Karpas-422 (cell line): Measurements from ENCODE around the gene FOXC2. TPM values are rescaled to one million over a fixed set of nuclear protein-coding genes. Genes with fewer than 3 reads are reported as not detected.

Experiments
- DNase-seq: peaks from one replicate; pipeline ENCODE4 v3.0.0-alpha.2; 2015
- H2AFZ ChIP-seq: fragments of 200-600 bp; sonication (generic); 2 replicates; pipeline ENCODE4 v1.6.1; 2014; ENCODE audit warnings: antibody characterized with exemption, low read length, mixed read lengths
- H3K27ac ChIP-seq: fragments of 200-600 bp; sonication (generic); 2 replicates; pipeline ENCODE4 v1.5.1; 2014; ENCODE audit warnings: mild to moderate bottlenecking, low read length, moderate library complexity
- H3K27me3 ChIP-seq: fragments of 200-600 bp; sonication (generic); 2 replicates; pipeline ENCODE4 v1.6.1; 2014; ENCODE audit warnings: low read length, mixed read lengths
- H3K36me3 ChIP-seq: fragments of 200-600 bp; sonication (generic); 2 replicates; pipeline ENCODE4 v1.6.1; 2014; ENCODE audit warnings: low read length, mixed read lengths; ENCODE audit not compliant: insufficient read depth
- H3K4me1 ChIP-seq: fragments of 200-600 bp; sonication (generic); 2 replicates; pipeline ENCODE4 v1.6.1; 2014; ENCODE audit warnings: mild to moderate bottlenecking, low read length, mixed read lengths
- H3K4me2 ChIP-seq: fragments of 200-600 bp; sonication (generic); 2 replicates; pipeline ENCODE4 v1.6.1; 2014; ENCODE audit warnings: low read length, low read depth, mild to moderate bottlenecking; ENCODE audit not compliant: poor library complexity, severe bottlenecking
- H3K4me3 ChIP-seq: fragments of 200-600 bp; sonication (generic); 2 replicates; pipeline ENCODE4 v1.5.1; 2014; ENCODE audit warnings: mild to moderate bottlenecking, antibody characterized with exemption, low read length, mixed read lengths
- H3K79me2 ChIP-seq: fragments of 200-600 bp; sonication (generic); 2 replicates; pipeline ENCODE4 v1.6.1; 2014; ENCODE audit warnings: mild to moderate bottlenecking, low read length, mixed read lengths
- H3K9ac ChIP-seq: fragments of 200-600 bp; sonication (generic); 2 replicates; pipeline ENCODE4 v1.6.0; 2014; ENCODE audit warnings: low read length
- H3K9me2 ChIP-seq: fragments of 200-600 bp; sonication (generic), shearing (Covaris generic); replicated peaks from 2 replicates; pipeline ENCODE4 v1.6.0; 2014; ENCODE audit warnings: mild to moderate bottlenecking, low read length, moderate library complexity; ENCODE audit not compliant: insufficient read depth
- H3K9me3 ChIP-seq: fragments of 300-700, 200-600 bp; sonication (generic); 2 replicates; pipeline ENCODE4 v1.6.1; 2014; ENCODE audit warnings: low read length, mixed read lengths
- H4K20me1 ChIP-seq: fragments of 200-600 bp; sonication (generic); 2 replicates; pipeline ENCODE4 v1.6.1; 2014; ENCODE audit warnings: mild to moderate bottlenecking, antibody characterized with exemption, low read length, low read depth; ENCODE audit not compliant: insufficient read depth
- total RNA-seq: library from RNA; depleted of rRNA; stranded (reverse); fragments of >200 nt; shearing (Covaris generic); gene quantifications from 2 replicates; pipeline ENCODE4 v1.2.3, GENCODE V29; 2014; ENCODE audit warnings: low replicate concordance

Gene FOXC2
- total RNA-seq, 1 experiment from 2014 or later: not detected

DNA sequence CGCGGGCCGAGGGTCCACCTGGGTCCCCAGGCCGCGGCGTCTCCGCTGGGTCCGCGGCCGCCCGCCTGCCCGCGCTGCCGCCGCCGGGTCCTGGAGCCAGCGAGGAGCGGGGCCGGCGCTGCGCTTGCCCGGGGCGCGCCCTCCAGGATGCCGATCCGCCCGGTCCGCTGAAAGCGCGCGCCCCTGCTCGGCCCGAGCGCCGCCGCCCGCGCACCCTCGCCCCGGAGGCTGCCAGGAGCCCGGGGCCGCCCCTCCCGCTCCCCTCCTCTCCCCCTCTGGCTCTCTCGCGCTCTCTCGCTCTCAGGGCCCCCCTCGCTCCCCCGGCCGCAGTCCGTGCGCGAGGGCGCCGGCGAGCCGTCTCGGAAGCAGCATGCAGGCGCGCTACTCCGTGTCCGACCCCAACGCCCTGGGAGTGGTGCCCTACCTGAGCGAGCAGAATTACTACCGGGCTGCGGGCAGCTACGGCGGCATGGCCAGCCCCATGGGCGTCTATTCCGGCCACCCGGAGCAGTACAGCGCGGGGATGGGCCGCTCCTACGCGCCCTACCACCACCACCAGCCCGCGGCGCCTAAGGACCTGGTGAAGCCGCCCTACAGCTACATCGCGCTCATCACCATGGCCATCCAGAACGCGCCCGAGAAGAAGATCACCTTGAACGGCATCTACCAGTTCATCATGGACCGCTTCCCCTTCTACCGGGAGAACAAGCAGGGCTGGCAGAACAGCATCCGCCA is 504 bp downstream of the FOXC2 start:
- Histone ChIP-seq H3K4me3 (no peak overlapping the region), H3K4me1 (no peaks in the 10 kb centered on the region), H3K27ac (no peak overlapping the region), H3K9ac (no peak overlapping the region), H3K36me3 (no peaks in the 10 kb centered on the region), H2AFZ (no peak overlapping the region), H4K20me1 (no peaks in the 10 kb centered on the region), H3K9me2 (no peaks in the 10 kb centered on the region), H3K4me2 (no peak overlapping the region), H3K27me3 (no peaks in the 10 kb centered on the region), H3K9me3 (no peaks in the 10 kb centered on the region), H3K79me2 (no peaks in the 10 kb centered on the region)
- no peak for DNase-seq

DNA sequence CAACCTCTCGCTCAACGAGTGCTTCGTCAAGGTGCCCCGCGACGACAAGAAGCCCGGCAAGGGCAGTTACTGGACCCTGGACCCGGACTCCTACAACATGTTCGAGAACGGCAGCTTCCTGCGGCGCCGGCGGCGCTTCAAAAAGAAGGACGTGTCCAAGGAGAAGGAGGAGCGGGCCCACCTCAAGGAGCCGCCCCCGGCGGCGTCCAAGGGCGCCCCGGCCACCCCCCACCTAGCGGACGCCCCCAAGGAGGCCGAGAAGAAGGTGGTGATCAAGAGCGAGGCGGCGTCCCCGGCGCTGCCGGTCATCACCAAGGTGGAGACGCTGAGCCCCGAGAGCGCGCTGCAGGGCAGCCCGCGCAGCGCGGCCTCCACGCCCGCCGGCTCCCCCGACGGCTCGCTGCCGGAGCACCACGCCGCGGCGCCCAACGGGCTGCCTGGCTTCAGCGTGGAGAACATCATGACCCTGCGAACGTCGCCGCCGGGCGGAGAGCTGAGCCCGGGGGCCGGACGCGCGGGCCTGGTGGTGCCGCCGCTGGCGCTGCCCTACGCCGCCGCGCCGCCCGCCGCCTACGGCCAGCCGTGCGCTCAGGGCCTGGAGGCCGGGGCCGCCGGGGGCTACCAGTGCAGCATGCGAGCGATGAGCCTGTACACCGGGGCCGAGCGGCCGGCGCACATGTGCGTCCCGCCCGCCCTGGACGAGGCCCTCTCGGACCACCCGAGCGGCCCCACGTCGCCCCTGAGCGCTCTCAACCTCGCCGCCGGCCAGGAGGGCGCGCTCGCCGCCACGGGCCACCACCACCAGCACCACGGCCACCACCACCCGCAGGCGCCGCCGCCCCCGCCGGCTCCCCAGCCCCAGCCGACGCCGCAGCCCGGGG is 1.3 kb downstream of the FOXC2 start:
- no peak overlapping the region for H2AFZ ChIP-seq
- DNase-seq: no peak
- no peak overlapping the region for H3K4me2 ChIP-seq
- H4K20me1 ChIP-seq: no peaks in the 10 kb centered on the region
- no peaks in the 10 kb centered on the region for H3K4me1 ChIP-seq
- H3K4me3 ChIP-seq: no peak overlapping the region
- no peaks in the 10 kb centered on the region for H3K9me3 ChIP-seq
- H3K9me2 ChIP-seq: no peaks in the 10 kb centered on the region
- no peaks in the 10 kb centered on the region for H3K36me3 ChIP-seq
- H3K27ac ChIP-seq: no peak overlapping the region
- H3K9ac ChIP-seq: no peak overlapping the region
- no peaks in the 10 kb centered on the region for H3K79me2 ChIP-seq
- no peaks in the 10 kb centered on the region for H3K27me3 ChIP-seq

DNA sequence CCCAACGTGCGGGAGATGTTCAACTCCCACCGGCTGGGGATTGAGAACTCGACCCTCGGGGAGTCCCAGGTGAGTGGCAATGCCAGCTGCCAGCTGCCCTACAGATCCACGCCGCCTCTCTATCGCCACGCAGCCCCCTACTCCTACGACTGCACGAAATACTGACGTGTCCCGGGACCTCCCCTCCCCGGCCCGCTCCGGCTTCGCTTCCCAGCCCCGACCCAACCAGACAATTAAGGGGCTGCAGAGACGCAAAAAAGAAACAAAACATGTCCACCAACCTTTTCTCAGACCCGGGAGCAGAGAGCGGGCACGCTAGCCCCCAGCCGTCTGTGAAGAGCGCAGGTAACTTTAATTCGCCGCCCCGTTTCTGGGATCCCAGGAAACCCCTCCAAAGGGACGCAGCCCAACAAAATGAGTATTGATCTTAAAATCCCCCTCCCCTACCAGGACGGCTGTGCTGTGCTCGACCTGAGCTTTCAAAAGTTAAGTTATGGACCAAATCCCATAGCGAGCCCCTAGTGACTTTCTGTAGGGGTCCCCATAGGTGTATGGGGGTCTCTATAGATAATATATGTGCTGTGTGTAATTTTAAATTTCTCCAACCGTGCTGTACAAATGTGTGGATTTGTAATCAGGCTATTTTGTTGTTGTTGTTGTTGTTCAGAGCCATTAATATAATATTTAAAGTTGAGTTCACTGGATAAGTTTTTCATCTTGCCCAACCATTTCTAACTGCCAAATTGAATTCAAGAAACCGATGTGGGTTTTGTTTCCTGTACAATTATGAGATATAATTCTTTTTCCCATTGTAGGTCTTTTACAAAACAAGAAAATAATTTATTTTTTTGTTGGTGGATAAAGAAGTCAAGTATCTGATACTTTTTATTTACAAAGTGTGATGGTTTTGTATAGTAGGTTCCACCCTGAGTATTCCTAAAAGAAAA is 2.3 kb downstream of the FOXC2 start:
- no peaks in the 10 kb centered on the region for H3K27me3 ChIP-seq
- no peak overlapping the region for H3K4me2 ChIP-seq
- no peak overlapping the region for H3K9ac ChIP-seq
- no peak overlapping the region for H3K4me3 ChIP-seq
- no peak overlapping the region for H2AFZ ChIP-seq
- no peaks in the 10 kb centered on the region for H3K4me1 ChIP-seq
- H3K9me2 ChIP-seq: no peaks in the 10 kb centered on the region
- no peaks in the 10 kb centered on the region for H3K9me3 ChIP-seq
- DNase-seq: no peak
- H3K79me2 ChIP-seq: no peaks in the 10 kb centered on the region
- H3K36me3 ChIP-seq: no peaks in the 10 kb centered on the region
- H4K20me1 ChIP-seq: no peaks in the 10 kb centered on the region
- H3K27ac ChIP-seq: no peak overlapping the region

DNA sequence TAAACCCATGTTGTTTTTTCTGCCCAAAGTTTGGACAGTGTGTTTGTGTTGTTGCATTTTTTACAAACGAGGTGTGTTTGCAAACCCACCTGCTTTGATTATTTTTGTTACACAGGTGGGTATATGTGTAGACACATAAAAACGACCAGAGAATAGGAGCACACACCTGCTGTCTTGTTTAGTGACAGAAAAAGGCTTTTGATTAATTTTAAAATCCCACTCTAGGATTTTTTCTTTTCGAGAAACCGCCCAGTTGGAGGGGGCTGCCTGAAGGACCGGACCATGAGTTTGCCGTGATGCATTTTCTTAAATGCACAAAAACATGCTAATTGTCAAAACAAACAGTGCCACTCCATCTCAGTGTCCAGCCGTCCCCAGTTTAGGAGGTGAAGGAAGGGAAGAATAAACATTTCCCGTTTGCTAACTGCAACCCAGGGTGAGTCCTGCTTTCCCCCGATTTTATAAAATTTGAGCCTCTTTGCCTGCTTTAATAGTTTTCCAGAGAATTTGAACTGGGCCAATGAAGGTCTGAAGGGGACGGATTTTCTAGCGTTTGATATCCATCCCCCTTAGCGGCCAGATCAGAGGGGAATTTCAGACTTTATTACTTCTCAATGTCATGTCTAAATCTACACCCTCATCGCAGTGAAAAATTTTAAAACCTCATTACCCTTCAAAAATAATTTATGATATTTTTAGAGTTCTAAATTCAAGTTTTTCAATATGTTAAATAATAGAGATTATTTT is 3.2 kb downstream of the FOXC2 start:
- Histone ChIP-seq H4K20me1 (no peaks in the 10 kb centered on the region), H3K4me1 (no peaks in the 10 kb centered on the region), H3K27ac (no peak overlapping the region), H3K9me2 (no peaks in the 10 kb centered on the region), H3K36me3 (no peaks in the 10 kb centered on the region), H3K9me3 (no peaks in the 10 kb centered on the region), H3K79me2 (no peaks in the 10 kb centered on the region), H3K4me2 (no peak overlapping the region), H3K27me3 (no peaks in the 10 kb centered on the region), H2AFZ (no peak overlapping the region), H3K9ac (no peak overlapping the region), H3K4me3 (no peak overlapping the region)
- no peak for DNase-seq

DNA sequence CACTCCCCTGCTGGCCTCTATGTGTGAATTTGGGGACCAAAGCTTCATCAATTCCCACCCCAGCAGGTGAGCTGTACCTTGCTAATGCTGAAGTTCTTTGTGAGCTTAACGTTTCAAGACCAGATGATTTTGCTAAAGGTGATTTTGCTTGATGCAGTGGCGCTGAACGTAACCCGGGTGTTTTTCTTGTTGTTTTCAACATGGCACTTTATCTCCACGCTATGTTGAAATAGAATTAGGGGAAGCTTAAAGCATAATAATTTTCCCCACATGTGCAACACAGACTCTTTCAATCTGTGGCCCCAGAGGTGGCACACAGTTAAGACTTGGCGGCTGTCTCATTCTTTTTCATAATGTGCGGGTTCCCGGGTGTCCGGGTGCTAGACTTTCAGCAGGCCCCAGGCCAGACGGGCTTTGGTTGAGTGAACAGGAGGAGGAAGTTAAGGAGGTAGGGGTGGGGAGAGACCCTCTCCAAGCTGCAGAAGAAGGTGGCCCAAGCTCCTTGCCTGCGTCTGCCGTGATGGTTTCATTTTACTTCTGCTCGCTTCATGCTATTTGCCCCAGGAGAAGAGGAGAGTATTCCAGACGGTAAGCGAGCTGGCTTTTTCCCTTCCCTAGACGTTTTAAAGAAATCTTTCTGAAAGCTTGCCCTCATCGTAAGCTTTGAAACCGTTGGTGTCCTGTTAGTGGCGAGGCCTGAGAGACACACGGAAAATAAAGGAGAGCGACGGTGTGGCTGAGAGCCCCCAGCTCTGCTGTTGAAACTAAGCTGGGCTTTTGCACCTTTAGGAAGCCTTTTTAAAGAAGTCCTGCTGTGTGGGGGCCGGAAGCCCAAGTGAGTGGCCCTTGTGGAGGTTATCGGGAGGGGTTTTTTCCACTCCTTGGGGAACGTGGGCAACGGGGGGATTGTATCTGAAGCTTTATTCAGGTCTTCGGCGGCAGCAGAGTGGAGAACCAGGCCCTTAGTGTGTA is 4.2 kb downstream of the FOXC2 start:
- Histone ChIP-seq H3K27me3 (no peaks in the 10 kb centered on the region), H3K4me2 (no peak overlapping the region), H3K9me2 (no peaks in the 10 kb centered on the region), H4K20me1 (no peaks in the 10 kb centered on the region), H3K36me3 (no peaks in the 10 kb centered on the region), H2AFZ (no peak overlapping the region), H3K27ac (no peak overlapping the region), H3K4me1 (no peaks in the 10 kb centered on the region), H3K79me2 (no peaks in the 10 kb centered on the region), H3K9me3 (no peaks in the 10 kb centered on the region), H3K4me3 (no peak overlapping the region), H3K9ac (no peak overlapping the region)
- DNase-seq: no peak

DNA sequence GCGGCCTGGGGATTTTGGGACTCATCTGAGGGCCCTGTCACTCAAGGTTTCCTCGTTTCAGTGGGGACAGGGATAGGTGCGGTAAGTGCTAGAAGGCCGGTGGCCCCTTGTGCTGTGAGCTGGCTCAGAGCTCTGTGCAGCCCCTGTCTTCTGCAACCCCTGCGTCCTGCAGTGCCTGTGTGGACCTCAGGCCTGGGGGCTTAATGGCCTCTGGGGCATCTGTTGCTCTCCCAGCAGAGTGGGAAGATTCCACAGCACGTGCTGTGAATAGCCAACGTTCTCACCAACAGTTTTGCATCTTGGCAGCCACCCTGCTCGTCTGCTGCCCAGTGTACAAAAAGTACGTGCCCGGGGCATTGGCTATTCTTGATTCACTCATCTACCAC is 4.9 kb downstream of the FOXC2 start:
- H3K4me3 ChIP-seq: no peak overlapping the region
- no peaks in the 10 kb centered on the region for H3K27me3 ChIP-seq
- H3K4me1 ChIP-seq: no peaks in the 10 kb centered on the region
- H3K9ac ChIP-seq: no peak overlapping the region
- no peaks in the 10 kb centered on the region for H3K36me3 ChIP-seq
- no peaks in the 10 kb centered on the region for H3K79me2 ChIP-seq
- no peak overlapping the region for H3K4me2 ChIP-seq
- no peak overlapping the region for H3K27ac ChIP-seq
- DNase-seq: no peak
- H2AFZ ChIP-seq: no peak overlapping the region
- H4K20me1 ChIP-seq: no peaks in the 10 kb centered on the region
- H3K9me2 ChIP-seq: no peaks in the 10 kb centered on the region
- H3K9me3 ChIP-seq: no peaks in the 10 kb centered on the region

DNA sequence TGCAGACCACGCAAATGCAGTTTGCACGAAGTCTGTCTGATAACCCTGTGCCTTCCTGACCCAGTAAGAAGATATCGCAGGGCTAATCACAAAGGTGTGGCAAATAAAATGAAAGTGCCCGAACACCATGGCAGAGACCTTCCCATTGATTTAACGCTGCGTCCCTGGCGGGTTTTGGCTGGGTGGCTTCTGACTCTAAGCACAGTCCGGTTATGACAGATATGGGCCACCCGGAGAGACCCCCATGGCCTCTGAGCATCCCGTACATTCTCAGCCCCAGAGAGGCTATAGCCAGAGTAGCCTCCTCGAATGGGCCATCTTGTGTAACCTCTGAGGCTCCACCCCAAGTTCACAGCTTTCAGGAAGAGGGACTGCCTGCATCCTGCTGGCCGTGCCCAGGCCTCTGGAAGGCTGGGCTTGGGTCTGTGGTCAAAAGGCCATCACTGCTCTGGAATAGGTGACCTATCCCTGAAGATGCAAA is 5.5 kb downstream of the FOXC2 start:
- Histone ChIP-seq H3K9me2 (no peaks in the 10 kb centered on the region), H4K20me1 (no peaks in the 10 kb centered on the region), H3K4me2 (no peak overlapping the region), H3K36me3 (no peaks in the 10 kb centered on the region), H3K27me3 (no peaks in the 10 kb centered on the region), H3K4me1 (no peaks in the 10 kb centered on the region), H3K9ac (no peak overlapping the region), H2AFZ (no peak overlapping the region), H3K27ac (no peak overlapping the region), H3K9me3 (no peaks in the 10 kb centered on the region), H3K79me2 (no peaks in the 10 kb centered on the region), H3K4me3 (no peak overlapping the region)
- no peak for DNase-seq
